Dermis microvascular lymphatic vessel endothelial cell (primary cell): ENCODE data around the gene GTF2A1L. TPM values are rescaled to one million over a fixed set of nuclear protein-coding genes. Genes with fewer than 3 reads are reported as not detected.
A peak's percentile ranks its signal among the peaks of the same experiment; 100 is the strongest.
"Not testable (repeated sequence)": the region's sequence is repeated elsewhere in the genome, so short reads cannot be mapped to it uniquely, and the experiment has no call there.

ENCODE experiments used
- DNase-seq, 2 donors: peaks; one replicate each; pipeline versions ENCODE4 v3.0.0 to v3.0.0-alpha.2; 2010; ENCODE audit warnings: low read depth in 2 of 2
- total RNA-seq: library from RNA; depleted of rRNA; stranded (reverse); fragments of >200 nt; gene quantifications from 2 replicates; pipeline ENCODE4 v1.2.1, GENCODE V29; 2014

GTF2A1L gene
- total RNA-seq, 1 donor from 2014 or later = 0.13 TPM

- DNase-seq = no peak
Measured at GRCh38 chr2:48607307-48608014, 10.2 kb upstream of the GTF2A1L start.

GRCh38 chr2:48613211-48613610 lies 4.4 kb upstream of the GTF2A1L start:
- DNase-seq = no peak

- not testable (repeated sequence) for DNase-seq
Measured at GRCh38 chr2:48614581-48614980, 3.1 kb upstream of the GTF2A1L start.

GRCh38 chr2:48619526-48619925 lies 1.9 kb downstream of the GTF2A1L start:
- no peak for DNase-seq

GRCh38 chr2:48620604-48621003 lies 2.9 kb downstream of the GTF2A1L start:
- DNase-seq = no peak

- not testable (repeated sequence) for DNase-seq
Measured at GRCh38 chr2:48622691-48623090, 5.0 kb downstream of the GTF2A1L start.

GRCh38 chr2:48624696-48625095 lies 7.0 kb downstream of the GTF2A1L start:
- no peak for DNase-seq

GRCh38 chr2:48626047-48626446 lies 8.4 kb downstream of the GTF2A1L start:
- no peak for DNase-seq

- DNase-seq = no peak
Measured at GRCh38 chr2:48633143-48633542, 15.5 kb downstream of the GTF2A1L start.

GRCh38 chr2:48635786-48636185 lies 18.1 kb downstream of the GTF2A1L start:
- DNase-seq = no peak

GRCh38 chr2:48638261-48638660 lies 20.6 kb downstream of the GTF2A1L start:
- DNase-seq = no peak

GRCh38 chr2:48651158-48651790 lies 33.6 kb downstream of the GTF2A1L start:
- peak in 1 of 2 donors; percentile 4 for DNase-seq

GRCh38 chr2:48668992-48669391 lies 51.3 kb downstream of the GTF2A1L start:
- no peak for DNase-seq

- DNase-seq = no peak
Measured at GRCh38 chr2:48673581-48673980, 55.9 kb downstream of the GTF2A1L start.

GRCh38 chr2:48674933-48675332 lies 57.3 kb downstream of the GTF2A1L start:
- no peak for DNase-seq

- DNase-seq = no peak
Measured at GRCh38 chr2:48677450-48677849, 59.8 kb downstream of the GTF2A1L start.

- no peak for DNase-seq
Measured at GRCh38 chr2:48685126-48685525, 67.5 kb downstream of the GTF2A1L start.

GRCh38 chr2:48691935-48692691 lies 74.5 kb downstream of the GTF2A1L start:
- DNase-seq = no peak

GRCh38 chr2:48693066-48693465 lies 75.4 kb downstream of the GTF2A1L start:
- no peak for DNase-seq

GRCh38 chr2:48693645-48694044 lies 76.0 kb downstream of the GTF2A1L start:
- no peak for DNase-seq

- DNase-seq = no peak
Measured at GRCh38 chr2:48694149-48694548, 76.5 kb downstream of the GTF2A1L start.

- DNase-seq = no peak
Measured at GRCh38 chr2:48695991-48696390, 78.3 kb downstream of the GTF2A1L start.

GRCh38 chr2:48696881-48697280 lies 79.2 kb downstream of the GTF2A1L start:
- DNase-seq = no peak
